NCI-H2196 treated with DMSO at 0.1 percent for 48 hours (cell line): ENCODE results near the gene ROCK2.

Experiments used
- DNase-seq: peaks from one replicate; lab custom pipeline; 2025; ENCODE audit not compliant: unreplicated experiment; lab: John Stamatoyannopoulos, UW

Gene ROCK2

DNA sequence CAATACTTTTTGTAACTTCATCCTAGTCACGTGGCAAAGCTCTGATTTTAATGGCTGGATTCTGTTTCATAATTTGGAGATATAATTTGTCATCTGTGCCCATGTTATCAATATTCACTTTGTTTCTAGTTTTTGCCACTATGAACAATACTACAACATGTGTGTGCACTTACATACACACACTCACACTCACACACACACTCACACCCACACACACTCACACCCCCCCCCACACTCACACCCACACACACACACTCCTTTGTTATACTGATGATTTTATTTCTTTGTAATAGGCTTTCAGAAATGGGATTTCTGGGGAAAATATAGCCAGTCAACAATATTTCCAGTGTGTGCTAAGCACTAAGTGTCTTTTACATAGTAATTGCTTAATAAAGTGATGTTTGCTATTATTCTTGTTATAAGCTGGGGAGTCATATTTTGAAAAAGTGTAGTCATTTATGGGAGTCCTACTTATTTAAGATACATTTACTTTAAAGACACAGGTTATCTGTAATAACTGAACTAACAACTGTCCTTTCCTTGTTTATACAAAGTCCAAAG is 22.8 kb upstream of the ROCK2 start:
- no peak for DNase-seq

DNA sequence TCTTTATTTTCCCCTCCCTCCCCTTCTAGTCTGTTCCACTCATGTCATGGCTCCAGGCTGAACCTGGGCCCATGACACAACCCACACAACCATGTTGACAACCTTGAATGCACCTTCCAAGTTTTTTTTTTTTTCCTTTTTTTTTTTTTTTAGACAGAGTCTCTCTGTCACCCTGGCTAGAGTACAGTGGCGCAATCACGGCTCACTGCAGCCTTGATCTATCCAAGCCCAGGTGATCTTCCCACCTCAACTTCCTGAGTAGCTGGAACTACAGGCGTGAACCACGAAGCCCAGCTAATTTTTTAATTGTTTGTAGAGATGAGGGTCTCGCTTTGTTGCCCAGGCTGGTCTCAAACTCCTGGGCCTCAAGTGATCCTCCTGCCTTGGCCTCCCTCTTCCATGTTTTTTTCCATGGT is 21.9 kb upstream of the ROCK2 start:
- no peak for DNase-seq

DNA sequence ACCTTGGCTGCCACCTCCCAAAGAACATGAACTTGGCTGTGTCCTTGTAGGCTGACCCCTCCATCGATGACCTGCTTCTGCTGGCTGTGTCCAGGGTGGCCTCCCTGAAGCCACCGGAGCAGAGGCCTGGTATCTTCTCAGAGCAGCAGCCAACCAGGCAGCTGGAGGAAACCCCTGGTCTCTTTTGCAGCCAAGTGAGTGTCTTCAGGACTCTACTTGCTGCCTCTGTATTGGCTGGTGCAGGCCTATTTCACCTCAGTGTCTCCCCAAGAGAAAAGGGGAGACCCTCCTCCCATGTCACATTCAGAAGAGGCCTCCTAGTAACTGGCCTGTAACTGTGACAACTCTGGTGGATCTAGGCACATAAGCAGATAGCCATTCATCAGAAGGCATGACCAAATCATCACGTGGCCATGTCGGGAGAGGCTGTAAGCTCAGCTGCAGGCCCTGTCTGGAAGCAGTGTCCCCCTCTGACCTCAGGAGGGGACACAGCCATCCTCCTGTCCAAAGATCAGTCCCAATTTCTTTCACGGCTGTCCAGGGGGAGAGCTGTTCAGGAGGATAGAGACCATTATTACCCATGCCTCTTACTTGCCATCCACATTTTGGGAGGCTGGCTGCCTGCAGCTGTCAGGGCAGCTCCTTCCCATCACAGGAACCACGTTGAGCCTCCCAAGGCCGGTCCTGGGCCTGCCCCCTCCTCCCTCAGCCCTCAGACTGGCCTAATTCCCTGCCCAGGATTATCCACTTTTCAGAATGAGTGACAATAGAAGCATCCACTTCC is 20.9 kb upstream of the ROCK2 start:
- no peak for DNase-seq

DNA sequence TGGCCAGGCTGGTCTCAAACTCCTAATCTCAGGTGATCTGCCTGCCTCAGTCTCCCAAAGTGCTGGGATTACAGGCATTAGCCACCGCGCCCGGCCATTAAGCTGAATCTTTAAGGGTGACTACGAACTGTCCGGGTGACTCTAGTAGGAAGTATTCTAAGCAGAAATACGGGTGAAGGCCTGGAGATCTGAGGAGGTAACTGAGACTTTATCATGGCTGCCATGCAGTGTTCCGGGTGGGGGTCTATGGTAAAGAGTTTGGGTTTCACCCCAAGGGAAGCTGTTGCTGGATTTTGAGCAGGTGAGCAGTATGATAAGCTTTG is 20.1 kb upstream of the ROCK2 start:
- DNase-seq, result no peak

DNA sequence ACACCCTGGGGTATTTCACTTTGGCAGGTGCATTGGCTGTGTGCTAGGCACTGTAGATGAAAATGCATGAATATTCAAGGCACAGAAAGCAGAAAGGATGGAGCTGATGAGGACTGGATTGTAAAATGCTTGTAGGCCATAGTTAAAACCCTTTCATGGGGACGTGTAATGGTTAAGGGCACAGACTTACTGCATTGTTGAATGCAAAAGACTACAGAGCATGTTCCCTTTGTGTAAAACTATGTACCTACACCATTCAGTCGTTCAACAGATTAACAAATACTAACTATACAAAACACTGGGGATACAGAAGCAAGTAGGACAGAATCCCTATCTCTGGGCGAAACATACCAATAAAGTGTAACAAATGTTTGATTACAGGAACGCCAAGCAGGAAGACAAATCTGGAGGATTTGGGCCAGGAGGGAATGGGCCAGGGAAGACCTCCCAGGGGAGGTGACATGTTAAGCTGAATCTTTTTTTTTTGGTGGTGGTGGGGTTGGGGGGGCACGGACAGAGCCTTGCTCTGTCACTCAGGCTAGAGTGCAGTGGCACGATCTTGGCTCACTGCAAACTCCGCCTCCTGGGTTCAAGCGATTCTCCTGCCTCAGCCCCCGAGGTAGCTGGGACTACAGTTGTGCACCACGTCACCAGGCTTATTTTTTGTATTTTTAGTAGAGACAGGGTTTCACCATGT is 19.6 kb upstream of the ROCK2 start:
- DNase-seq, result no peak

DNA sequence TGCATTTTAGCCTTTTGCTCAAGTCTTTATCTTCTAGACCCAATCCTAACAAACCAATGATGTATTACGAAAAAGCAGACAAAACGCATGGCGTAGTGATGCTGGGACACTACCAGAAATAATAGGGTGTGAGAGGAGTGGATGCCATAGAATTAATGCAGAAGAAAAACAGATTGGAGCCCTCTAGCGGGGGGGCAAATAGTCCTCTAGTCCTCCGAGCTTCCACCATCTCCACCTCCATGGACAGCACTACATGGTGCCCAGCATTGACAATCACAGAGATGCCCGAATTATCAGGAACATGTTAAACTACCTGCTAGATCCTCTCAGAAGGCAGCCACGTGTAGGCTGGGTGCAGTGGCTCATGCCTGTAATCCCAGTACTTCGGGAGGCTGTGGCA is 15.4 kb upstream of the ROCK2 start:
- no peak for DNase-seq

DNA sequence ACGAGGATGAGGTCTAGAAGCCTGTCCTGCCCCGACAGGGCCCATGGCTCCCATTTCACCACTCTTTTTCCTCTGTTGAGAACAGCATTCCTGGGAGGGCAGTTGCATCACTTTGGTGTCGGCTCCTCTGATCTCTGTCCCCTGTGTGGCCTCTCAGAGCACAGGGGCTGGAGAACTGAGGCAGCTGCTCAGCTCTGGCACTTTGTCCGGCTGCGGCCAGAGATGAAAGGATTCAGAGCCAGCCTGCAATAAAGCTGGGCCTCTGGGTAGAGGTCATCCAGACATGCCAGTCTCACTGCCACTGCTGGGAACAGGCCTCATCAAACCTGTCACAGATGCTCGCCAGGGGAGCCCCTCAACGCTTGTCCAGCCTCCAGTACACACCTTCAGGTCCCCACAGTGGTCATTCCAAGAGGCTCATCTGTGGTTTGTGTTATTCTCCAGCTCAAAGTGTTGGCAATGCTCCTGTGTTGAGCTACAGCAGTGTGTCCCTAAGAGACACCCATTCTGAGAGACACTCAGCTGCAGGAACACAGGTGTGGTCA is 13.1 kb upstream of the ROCK2 start:
- DNase-seq, result no peak

DNA sequence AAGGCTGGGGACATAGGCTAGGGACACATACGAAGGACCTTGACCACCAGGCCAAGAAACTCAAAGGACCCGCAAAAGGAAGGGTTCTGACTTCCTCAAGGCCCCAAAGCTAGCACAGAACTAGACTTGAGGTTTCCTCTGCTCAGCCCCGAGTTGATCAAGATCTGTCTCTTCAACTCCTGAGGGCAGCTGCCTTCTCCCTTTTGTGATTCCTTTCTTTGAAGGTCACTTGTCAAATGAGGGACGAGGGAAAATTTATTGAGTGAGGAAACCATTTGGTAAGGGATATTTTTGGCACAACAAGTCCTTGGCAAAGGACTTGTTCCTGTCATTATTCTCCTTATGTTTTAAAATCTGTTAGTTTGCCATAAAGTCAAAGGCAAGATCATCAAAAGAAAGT is 12.3 kb upstream of the ROCK2 start:
- DNase-seq, result no peak

DNA sequence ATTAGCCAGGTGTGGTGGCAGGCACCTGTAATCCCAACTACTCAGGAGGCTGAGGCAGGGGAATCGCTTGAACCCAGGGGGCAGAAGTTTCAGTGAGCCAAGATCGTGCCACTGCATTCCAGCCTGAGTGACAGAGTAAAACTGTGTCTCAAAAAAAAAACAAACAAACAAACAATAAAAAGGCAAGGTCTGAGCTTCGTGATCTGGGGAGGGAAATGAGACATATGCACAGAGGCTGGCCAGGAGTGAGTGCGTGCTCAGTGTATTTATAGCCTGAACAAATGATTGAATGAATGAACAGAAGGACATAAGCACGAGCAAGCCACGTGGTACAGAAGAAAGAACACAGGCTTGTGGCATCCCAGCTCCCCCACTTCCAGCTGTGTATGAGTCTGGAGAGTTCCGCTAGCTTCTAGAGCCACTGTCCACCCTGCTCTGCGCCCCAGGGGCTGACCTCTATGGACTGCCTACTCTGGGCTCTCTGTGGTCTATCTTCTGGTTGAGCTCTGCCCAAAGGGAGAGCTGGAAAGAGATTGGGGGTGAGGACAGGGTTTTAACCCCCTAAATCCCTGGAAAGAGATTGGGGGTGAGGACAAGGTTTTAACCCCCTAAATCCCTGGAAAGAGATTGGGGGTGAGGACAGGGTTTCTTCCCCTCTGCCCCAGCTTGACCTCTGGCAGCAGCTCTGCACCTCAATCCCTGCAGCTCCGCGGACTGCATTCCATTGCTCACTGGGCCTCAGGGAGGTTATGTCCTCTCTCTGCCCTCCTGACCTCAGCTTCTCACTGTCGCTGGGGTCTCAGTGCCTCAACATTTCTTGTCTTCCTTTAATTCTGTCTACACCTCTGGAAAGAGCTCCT is 11.0 kb upstream of the ROCK2 start:
- no peak for DNase-seq

DNA sequence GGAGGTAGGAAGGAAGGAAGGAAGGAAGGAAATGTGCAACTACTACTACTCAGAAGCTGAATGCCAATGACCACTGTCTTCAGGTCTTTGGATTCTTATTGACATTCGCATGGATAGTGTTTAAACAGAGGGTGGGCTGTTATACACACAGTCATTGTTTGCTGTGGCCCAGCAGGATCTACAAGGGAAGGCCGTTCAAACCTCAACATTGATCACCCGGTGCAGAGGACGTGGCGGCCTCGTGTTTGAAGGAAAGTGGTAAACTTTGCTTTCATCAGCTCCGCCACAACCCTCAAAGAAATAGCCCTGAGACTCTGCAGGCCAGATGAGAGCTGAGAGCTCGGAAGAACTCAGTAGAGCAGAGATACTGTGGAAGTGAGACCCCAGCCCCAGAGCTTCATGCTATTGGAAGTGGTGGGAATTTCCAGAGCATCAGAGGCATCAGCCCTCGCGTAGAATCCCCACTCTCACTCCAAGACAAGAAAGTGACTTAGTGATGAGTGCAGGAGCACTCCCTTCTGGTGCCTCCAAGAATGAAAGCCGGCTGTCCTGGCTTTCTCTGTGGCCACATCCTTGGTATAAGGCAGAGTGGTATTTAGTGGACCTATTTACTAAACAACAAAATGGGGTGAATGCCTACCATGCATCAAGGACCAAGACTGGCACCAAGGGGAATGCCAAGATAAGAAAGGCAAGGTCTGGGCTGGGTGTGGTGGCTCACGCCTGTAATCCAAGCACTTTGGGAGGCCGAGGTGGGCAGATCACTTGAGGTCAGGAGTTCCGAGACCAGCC is 10.1 kb upstream of the ROCK2 start:
- no peak for DNase-seq

DNA sequence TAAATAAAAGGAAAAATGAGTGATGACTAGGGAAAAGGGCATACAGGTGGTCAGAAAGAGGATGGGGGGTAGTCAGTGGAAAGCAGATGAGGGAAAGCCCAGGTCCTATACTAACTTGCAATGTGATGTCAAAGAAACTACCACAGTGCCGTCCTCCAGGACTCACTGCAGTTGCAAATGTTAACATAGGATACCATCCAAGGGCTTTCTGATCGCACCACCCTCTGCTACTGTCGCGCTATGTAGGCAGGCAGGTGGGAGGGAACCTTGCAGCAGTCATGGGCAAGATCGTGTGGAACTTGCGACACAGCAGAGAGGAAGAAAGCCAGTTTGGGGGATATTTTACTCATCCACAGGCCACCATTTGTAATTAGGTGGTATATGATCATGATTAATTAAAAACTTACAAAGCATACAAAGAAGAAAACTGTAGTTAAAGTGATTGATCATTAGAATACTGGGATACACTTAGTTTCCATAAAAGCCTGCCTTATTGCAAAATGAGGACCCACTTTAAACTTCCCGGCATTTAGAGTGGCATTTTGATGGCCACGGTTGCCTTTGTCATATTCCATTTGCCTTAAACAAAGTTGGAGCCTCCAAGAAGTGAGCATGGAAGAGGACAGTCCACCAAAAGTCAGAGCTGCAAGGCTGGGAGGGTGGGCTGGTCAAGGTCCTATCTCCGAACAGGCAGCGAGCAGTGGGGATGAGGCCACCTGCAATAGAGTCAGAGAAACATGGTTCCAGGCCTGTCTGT is 8.5 kb upstream of the ROCK2 start:
- DNase-seq, result no peak

DNA sequence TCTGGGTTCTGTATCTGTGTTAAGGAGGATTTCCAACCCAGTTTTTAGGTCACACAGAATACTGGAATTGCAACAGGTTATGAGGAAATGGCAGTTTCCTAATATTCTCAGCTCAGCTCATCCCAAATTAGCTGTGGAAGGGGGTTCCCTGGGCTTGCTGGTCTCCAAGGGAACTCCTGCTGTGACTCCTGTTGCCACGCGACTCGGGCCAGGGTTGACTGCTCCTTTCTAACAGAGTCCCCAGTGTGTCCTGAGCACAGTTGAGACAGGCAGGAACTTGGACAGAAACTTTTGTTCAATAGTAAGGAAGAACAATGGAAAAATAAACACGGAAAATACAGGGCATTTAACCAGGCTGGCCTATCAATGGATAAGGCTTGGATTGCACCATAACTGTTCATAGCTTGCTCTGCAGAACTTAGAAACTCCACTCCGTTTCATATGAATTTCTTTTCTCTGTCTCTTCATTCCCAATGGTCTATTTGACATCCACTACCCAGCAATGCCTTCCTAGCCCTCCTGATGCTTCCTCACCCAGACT is 3.8 kb upstream of the ROCK2 start:
- DNase-seq, result no peak

DNA sequence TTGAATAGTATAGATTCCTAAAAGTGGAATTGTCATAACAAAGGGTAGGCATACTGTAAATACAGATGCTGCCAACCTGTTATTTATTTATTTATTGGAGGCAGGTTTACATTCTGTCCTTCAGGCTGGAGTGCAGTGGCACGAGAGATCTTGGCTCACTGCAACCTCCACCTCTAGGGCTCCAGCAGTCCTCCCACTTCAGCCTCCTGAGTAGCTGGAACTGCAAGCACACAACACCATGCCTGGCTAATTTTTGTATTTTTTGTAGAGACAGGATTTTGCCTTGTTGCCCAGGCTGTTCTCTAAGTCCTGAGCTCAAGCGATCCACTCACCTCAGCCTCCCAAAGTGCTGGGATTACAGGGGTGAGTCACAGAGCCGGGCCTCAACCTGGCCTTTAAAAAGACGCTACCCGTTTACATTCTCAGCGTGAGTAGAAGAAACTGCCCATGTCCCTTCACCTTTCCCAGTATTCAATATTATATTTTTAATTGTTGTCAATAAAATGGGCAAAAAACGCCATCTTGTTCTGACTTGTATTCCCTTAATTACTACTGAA is 3.0 kb upstream of the ROCK2 start:
- DNase-seq, result no peak

DNA sequence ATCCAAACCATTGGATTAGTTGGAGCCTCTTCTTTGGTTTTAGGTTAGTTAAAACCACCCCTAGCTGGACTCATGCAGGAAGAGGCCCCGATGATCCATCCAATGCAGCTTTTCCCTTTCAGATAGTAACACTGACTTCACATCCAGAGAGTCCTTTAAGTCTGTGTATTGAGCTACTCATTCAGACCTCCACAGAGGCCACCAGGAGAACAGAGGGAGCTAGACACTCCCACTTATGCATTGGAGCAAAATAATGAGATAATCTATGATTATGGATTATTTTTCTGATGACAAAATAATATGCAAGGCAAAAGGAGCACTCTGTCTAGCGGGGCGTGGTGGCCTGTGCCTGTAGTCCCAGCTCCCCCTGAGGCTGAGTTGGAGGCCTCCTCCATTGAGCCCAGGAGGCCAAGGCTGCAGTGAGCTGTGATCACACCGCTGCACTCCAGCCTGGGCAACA is 1.6 kb upstream of the ROCK2 start:
- DNase-seq, result no peak

DNA sequence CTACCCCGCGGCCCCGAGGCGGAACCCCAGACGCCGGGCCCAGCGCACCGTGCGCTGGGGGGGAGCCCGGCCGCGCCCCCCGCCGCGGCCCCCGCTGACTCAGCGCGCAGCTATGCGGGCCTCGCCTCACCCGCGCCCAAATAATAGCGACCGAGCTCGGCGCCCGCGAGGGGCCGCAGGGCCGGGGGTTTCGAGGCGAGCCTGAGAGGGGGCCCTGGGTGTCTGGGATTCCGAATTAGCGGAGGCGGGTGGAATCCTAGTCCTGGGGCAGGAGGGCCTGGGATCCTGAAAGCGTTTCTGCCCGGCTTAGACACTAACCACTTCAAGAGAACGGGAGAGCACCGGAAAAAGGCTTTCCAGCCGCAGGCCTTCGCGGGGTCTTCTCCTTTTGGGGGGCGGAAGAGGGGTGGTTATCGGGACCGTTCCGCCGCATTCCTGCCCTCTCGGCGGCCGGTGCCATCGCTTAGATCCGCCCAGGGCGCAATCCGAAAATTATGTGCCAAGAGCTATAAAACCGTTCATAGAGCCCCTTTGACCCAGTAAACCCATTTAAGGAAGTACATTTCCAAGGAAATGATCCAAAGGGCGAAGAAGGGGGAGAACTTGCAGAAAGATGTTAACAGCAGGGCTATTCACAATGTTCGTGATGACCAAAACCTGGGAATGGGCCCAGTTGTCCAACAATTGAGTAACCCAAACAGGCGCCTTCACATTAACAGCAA is 681 bp upstream of the ROCK2 start:
- DNase-seq, result no peak

DNA sequence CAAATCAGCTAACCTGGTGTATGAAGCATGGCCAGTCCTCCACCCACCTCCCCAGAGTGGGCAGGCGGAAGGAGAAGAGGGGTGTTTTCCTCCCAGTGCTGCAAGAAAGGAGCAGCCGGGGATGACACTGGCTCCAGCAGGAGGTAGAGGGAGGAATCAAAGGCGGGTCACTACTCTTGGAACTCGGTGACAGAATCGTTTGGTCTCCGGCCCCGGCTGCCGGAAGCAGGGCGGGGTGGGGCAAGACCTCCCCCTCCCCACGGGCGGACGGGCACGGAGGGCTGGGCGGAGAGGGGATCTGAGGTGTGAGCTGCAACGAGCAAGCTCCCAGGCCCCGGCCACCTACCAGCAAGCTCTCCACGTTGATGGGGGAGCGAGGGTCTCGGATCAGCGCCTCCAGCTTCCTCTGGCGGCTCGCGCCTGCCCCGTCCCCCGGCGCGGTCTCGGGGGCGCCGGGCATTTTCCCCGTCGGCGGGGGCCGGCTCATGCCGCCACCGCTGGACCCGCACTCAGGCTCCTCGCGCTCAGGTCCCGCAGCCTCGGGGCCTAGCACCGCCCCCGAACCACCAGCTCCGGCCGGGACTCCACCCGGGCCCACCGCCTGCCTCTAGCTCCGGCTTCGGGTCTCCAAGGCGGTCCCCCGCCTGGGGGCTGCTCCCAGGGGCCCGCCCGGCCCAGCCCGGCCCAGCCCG is 640 bp downstream of the ROCK2 start:
- no peak for DNase-seq

DNA sequence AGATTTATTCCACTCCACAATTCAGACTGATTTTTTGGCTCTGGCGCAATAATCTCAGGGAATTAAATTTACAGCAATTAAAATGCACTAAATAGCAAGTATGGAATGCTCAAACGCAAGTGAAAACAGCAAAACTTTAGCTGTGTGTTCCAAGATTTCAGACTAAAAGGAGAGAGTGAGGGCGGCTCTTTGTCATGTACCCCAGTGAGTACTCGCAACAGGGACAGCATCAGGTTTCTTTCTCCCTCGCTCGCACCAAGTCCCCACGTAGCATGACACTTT is 1.1 kb downstream of the ROCK2 start:
- DNase-seq, result no peak
